A549 (cell line): ENCODE measurements around the gene TMEM250. TPM values are rescaled to one million over a fixed set of nuclear protein-coding genes. Genes with fewer than 3 reads are reported as not detected.

Experiments used
- ATAC-seq, 2 experiments: fragments of 200-7000 bp in 1 of 2; fragments of >200 bp in 1 of 2; cut with Nextera tagmentation in 1 of 2; cut with Tn5 transposase in 1 of 2; 3 replicates each; pipeline versions ENCODE4 v1.8.0 to v1.9.1; 2018 to 2020; ENCODE audit warnings: mild to moderate bottlenecking in 1 of 2, moderate library complexity in 1 of 2
- CTCF ChIA-PET: fragments of 300-600 bp; sonication (Branson Sonifier 250); formaldehyde crosslinking; extraction: SDS; loops from one replicate; lab custom pipeline; 2021; ENCODE audit warnings: antibody characterized with exemption, inconsistent platforms; lab: Yijun Ruan, JAX
- POLR2A ChIA-PET: fragments of 350-600 bp; formaldehyde crosslinking; extraction: SDS; loops from one replicate; lab custom pipeline; 2021; ENCODE audit warnings: antibody characterized with exemption, inconsistent platforms; lab: Yijun Ruan, JAX
- DNase-seq, 2 experiments: peaks; one replicate each; pipeline versions ENCODE4 v3.0.0 to v3.0.0-alpha.2; 2011 to 2016; ENCODE audit warnings: low read depth in 1 of 2, low spot score in 1 of 2
- FAIRE-seq: peaks from 2 replicates; lab custom pipeline; 2011; peaks lifted over from hg19 to GRCh38; lab: Jason Lieb, UNC
- H3K27ac ChIP-seq, 2 experiments: fragments of >200 bp; sonication (Bioruptor Twin); formaldehyde crosslinking; 3 replicates each; pipeline ENCODE4 v1.5.1; 2016 to 2017
- H3K4me1 ChIP-seq: fragments of >200 bp; sonication (Bioruptor Twin); formaldehyde crosslinking; 3 replicates; pipeline ENCODE4 v1.6.1; 2016
- H3K4me2 ChIP-seq: fragments of >200 bp; sonication (Bioruptor Twin); formaldehyde crosslinking; 3 replicates; pipeline ENCODE4 v1.6.1; 2016
- H3K4me3 ChIP-seq: fragments of >200 bp; sonication (Bioruptor Twin); formaldehyde crosslinking; 3 replicates; pipeline ENCODE4 v1.5.1; 2016
- H3K9me3 ChIP-seq: fragments of >200 bp; sonication (Bioruptor Twin); formaldehyde crosslinking; 3 replicates; pipeline ENCODE4 v1.6.1; 2016
- CBX2 ChIP-seq: fragments of 200-600 bp; sonication (generic); IDR thresholded peaks from 2 replicates; pipeline ENCODE4 v1.6.1; 2016; ENCODE audit warnings: low read depth, mild to moderate bottlenecking, borderline replicate concordance
- CBX8 ChIP-seq: fragments of 200-600 bp; sonication (generic); IDR thresholded peaks from 2 replicates; pipeline ENCODE4 v1.6.1; 2016
- EHF ChIP-seq: fragments of 250-450 bp; sonication (Bioruptor Pico); IDR thresholded peaks from 2 replicates; pipeline ENCODE4 v1.5.0; 2020; ENCODE audit warnings: mild to moderate bottlenecking
- FOSB ChIP-seq: fragments of 250-450 bp; sonication (Bioruptor Pico); IDR thresholded peaks from 2 replicates; pipeline ENCODE4 v1.5.0; 2020; ENCODE audit warnings: mild to moderate bottlenecking, moderate library complexity
- FOSL2 ChIP-seq, 2 experiments: fragments of 450-650 bp in 1 of 2; fragments of >200 bp in 1 of 2; sonication (Bioruptor Twin) in 1 of 2; formaldehyde crosslinking; IDR thresholded peaks; 2 replicates each; pipeline versions ENCODE4 v1.5.0 to v1.6.1; 2016 to 2020; ENCODE audit warnings: mild to moderate bottlenecking in 1 of 2, moderate library complexity in 1 of 2
- FOXS1 ChIP-seq: fragments of 250-450 bp; sonication (Bioruptor Pico); IDR thresholded peaks from 2 replicates; pipeline ENCODE4 v1.5.0; 2020; ENCODE audit warnings: mild to moderate bottlenecking, moderate library complexity
- GATA3 ChIP-seq: IDR thresholded peaks from 2 replicates; pipeline ENCODE4 v1.6.1; 2012; ENCODE audit warnings: borderline replicate concordance
- HEYL ChIP-seq: fragments of 250-450 bp; sonication (Bioruptor Pico); IDR thresholded peaks from 2 replicates; pipeline ENCODE4 v1.8.0; 2021; ENCODE audit warnings: mild to moderate bottlenecking, moderate library complexity
- HOXB5 ChIP-seq: fragments of 250-450 bp; sonication (Bioruptor Pico); IDR thresholded peaks from 2 replicates; pipeline ENCODE4 v1.5.0; 2020; ENCODE audit warnings: mild to moderate bottlenecking, moderate library complexity
- JUN ChIP-seq, 2 experiments: fragments of >200 bp; sonication (Bioruptor Twin); formaldehyde crosslinking; IDR thresholded peaks; 2 replicates in 1 of 2; 3 replicates in 1 of 2; pipeline ENCODE4 v1.6.1; 2016 to 2017
- NPAS2 ChIP-seq: fragments of 250-450 bp; sonication (Bioruptor Pico); IDR thresholded peaks from 2 replicates; pipeline ENCODE4 v1.8.0; 2022; ENCODE audit warnings: mild to moderate bottlenecking, moderate library complexity, borderline replicate concordance
- NR3C1 ChIP-seq: fragments of >200 bp; sonication (Bioruptor Twin); formaldehyde crosslinking; IDR thresholded peaks from 3 replicates; pipeline ENCODE4 v1.6.1; 2017
- RNF2 ChIP-seq: fragments of 200-600 bp; sonication (generic); IDR thresholded peaks from 2 replicates; pipeline ENCODE4 v1.6.1; 2016; ENCODE audit warnings: low read depth, mild to moderate bottlenecking, antibody characterized with exemption, moderate library complexity, borderline replicate concordance
- SMC3 ChIP-seq: fragments of >200 bp; sonication (Bioruptor Twin); formaldehyde crosslinking; IDR thresholded peaks from 3 replicates; pipeline ENCODE4 v1.6.1; 2018; ENCODE audit warnings: inconsistent platforms
- TFCP2L1 ChIP-seq: fragments of 250-450 bp; sonication (Bioruptor Pico); IDR thresholded peaks from 2 replicates; pipeline ENCODE4 v1.5.0; 2021; ENCODE audit warnings: mild to moderate bottlenecking
- ZC3H11A ChIP-seq: fragments of 450-650 bp; IDR thresholded peaks from 2 replicates; pipeline ENCODE4 v1.6.1; 2014; ENCODE audit warnings: antibody characterized with exemption, mild to moderate bottlenecking
- ZFP36 ChIP-seq: fragments of 450-650 bp; IDR thresholded peaks from 2 replicates; pipeline ENCODE4 v1.6.1; 2014; ENCODE audit warnings: borderline replicate concordance; ENCODE audit not compliant: partially characterized antibody
- ZNF302 ChIP-seq: fragments of 250-450 bp; sonication (Bioruptor Pico); IDR thresholded peaks from 2 replicates; pipeline ENCODE4 v1.9.0; 2021; ENCODE audit warnings: inconsistent platforms, mild to moderate bottlenecking, moderate library complexity
- ZSCAN20 ChIP-seq: fragments of 250-450 bp; sonication (Bioruptor Pico); IDR thresholded peaks from 2 replicates; pipeline ENCODE4 v1.8.0; 2022; ENCODE audit warnings: mild to moderate bottlenecking, moderate library complexity
- WGBS: methylation state at CpG from one replicate; pipeline ENCODE4 v1.1.6; 2017; ENCODE audit errors: missing lambda C conversion rate; 5-methylcytosine and 5-hydroxymethylcytosine counted together
- polyA plus RNA-seq, 4 experiments: library from polyadenylated mRNA; depleted of rRNA in 3 of 4; stranded (reverse); fragments of >200 nt; fragmentation: RNase III in 1 of 4; extraction: RNeasy Plus Mini Kit Qiagen cat#74134 plus additional on column Dnase treatment in 1 of 4; gene quantifications; 2 replicates in 3 of 4; 3 replicates in 1 of 4; pipeline ENCODE4 v1.2.3, GENCODE V29; 2011 to 2017
- TF ChIP-seq, protein P1 (sequence below): fragments of 450-650 bp; IDR thresholded peaks from 2 replicates; pipeline ENCODE4 v1.6.1; 2014; ENCODE audit warnings: antibody characterized with exemption
- TF ChIP-seq, protein P2 (sequence below): IDR thresholded peaks from 2 replicates; pipeline ENCODE4 v1.6.1; 2012
- TF ChIP-seq, protein P3 (sequence below): IDR thresholded peaks from 2 replicates; pipeline ENCODE4 v1.6.1; 2012
- TF ChIP-seq, protein P4 (sequence below): fragments of >200 bp; sonication (Bioruptor Twin); formaldehyde crosslinking; IDR thresholded peaks from 2 replicates; pipeline ENCODE4 v1.6.1; 2016
- TF ChIP-seq, protein P5 (sequence below): fragments of >200 bp; sonication (Bioruptor Twin); formaldehyde crosslinking; IDR thresholded peaks from 3 replicates; pipeline ENCODE4 v1.5.1; 2016
- TF ChIP-seq, protein P6 (sequence below): fragments of 250-450 bp; sonication (Bioruptor Pico); IDR thresholded peaks from 2 replicates; pipeline ENCODE4 v1.5.0; 2021; ENCODE audit warnings: mild to moderate bottlenecking, moderate library complexity, borderline replicate concordance

The TMEM250 gene
- polyA plus RNA-seq, 2 of the 4 experiments (the other 2 are of a cell fraction), result 13.0 to 35.2 TPM

DNA sequence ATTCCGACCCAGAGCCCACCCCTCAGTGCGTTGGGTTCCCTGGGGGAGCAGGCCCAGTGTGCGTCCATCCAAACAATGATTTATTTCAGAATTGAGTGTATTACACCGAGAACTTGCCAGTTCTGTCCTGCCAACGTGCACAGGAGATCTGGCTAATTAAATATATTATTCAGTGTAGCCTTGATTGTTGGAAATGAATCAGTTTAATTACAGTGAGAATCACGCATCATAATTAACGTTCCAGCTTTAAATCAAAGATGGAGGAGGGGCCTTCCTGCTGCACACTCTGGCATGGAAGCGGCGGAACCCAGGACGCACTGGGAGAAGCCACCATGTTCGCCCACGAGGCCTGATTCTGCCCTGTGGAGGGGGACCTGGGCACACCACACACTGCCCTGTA, 30.7 kb upstream of the TMEM250 start:
- no peak overlapping the region for H3K4me2 ChIP-seq
- FAIRE-seq, result no peak
- TF ChIP-seq, protein P1, sequence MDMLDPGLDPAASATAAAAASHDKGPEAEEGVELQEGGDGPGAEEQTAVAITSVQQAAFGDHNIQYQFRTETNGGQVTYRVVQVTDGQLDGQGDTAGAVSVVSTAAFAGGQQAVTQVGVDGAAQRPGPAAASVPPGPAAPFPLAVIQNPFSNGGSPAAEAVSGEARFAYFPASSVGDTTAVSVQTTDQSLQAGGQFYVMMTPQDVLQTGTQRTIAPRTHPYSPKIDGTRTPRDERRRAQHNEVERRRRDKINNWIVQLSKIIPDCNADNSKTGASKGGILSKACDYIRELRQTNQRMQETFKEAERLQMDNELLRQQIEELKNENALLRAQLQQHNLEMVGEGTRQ, result no peak
- TF ChIP-seq, all 56 proteins: peak for 0
- ATAC-seq (no peak), DNase-seq (no peak)
- Histone ChIP-seq H3K4me1 (no peaks in the 10 kb centered on the region), H3K9me3 (no peaks in the 10 kb centered on the region), H3K27ac (no peak overlapping the region), H3K4me3 (no peak overlapping the region)
- CTCF ChIA-PET, result interaction anchor here (1.0 to 1.1 kb wide), 2 partner anchors 11 to 21 kb away, joined by 4 read pairs; no protein-coding TSS in a partner anchor
- POLR2A ChIA-PET, result no interaction called here
- 83% methylated on average over 11 of the region's 12 CpGs for WGBS

DNA sequence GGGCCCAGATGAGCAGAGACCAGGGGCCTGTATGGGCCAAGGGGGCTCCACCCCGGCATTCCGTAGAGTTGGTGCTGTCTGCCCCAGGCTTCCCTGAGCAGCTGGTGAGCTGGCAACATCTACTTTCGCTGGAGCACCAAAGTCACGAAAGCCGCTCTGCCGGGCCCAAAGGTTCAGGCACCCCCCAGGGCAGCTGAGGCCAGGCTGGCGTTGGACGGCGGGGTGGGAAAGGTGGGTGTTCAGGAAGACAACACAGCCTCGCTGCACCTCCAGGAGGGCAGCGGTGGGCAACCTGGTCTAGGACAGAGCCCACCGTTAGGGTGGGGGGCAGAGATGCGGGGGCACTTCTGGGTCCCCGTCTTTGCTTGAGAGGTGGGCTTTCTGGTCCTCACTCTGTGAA, 30.1 kb upstream of the TMEM250 start:
- ChIA-PET CTCF (no interaction called here), POLR2A (no interaction called here)
- no peak overlapping the region for H3K27ac ChIP-seq
- no peak overlapping the region for H3K4me2 ChIP-seq
- ATAC-seq (no peak), FAIRE-seq (no peak), DNase-seq (no peak)
- no peaks in the 10 kb centered on the region for H3K9me3 ChIP-seq
- 84% methylated on average over 10 of the region's 14 CpGs for WGBS
- TF ChIP-seq, protein P2, sequence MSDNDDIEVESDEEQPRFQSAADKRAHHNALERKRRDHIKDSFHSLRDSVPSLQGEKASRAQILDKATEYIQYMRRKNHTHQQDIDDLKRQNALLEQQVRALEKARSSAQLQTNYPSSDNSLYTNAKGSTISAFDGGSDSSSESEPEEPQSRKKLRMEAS, result no peak
- TF ChIP-seq HOXB5, result no peak
- no peak for TF ChIP-seq SMC3
- TF ChIP-seq ZC3H11A, result no peak
- TF ChIP-seq FOSB (CRISPR knock-in tag), result no peak
- no peak for TF ChIP-seq ZFP36
- TF ChIP-seq, protein P3, sequence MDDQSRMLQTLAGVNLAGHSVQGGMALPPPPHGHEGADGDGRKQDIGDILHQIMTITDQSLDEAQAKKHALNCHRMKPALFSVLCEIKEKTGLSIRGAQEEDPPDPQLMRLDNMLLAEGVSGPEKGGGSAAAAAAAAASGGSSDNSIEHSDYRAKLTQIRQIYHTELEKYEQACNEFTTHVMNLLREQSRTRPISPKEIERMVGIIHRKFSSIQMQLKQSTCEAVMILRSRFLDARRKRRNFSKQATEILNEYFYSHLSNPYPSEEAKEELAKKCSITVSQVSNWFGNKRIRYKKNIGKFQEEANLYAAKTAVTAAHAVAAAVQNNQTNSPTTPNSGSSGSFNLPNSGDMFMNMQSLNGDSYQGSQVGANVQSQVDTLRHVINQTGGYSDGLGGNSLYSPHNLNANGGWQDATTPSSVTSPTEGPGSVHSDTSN, result no peak
- TF ChIP-seq, protein P4, sequence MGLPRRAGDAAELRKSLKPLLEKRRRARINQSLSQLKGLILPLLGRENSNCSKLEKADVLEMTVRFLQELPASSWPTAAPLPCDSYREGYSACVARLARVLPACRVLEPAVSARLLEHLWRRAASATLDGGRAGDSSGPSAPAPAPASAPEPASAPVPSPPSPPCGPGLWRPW, result no peak
- no peak for TF ChIP-seq JUN (IDR thresholded peaks at IDR 0.05)
- TF ChIP-seq EHF (CRISPR knock-in tag), result no peak
- TF ChIP-seq, protein P1, result no peak
- no peak for TF ChIP-seq RNF2
- TF ChIP-seq CBX8, result no peak
- TF ChIP-seq, protein P5, sequence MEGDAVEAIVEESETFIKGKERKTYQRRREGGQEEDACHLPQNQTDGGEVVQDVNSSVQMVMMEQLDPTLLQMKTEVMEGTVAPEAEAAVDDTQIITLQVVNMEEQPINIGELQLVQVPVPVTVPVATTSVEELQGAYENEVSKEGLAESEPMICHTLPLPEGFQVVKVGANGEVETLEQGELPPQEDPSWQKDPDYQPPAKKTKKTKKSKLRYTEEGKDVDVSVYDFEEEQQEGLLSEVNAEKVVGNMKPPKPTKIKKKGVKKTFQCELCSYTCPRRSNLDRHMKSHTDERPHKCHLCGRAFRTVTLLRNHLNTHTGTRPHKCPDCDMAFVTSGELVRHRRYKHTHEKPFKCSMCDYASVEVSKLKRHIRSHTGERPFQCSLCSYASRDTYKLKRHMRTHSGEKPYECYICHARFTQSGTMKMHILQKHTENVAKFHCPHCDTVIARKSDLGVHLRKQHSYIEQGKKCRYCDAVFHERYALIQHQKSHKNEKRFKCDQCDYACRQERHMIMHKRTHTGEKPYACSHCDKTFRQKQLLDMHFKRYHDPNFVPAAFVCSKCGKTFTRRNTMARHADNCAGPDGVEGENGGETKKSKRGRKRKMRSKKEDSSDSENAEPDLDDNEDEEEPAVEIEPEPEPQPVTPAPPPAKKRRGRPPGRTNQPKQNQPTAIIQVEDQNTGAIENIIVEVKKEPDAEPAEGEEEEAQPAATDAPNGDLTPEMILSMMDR, result no peak
- TF ChIP-seq ZSCAN20, result no peak
- H3K4me3 ChIP-seq, result no peak overlapping the region
- H3K4me1 ChIP-seq, result no peaks in the 10 kb centered on the region

DNA sequence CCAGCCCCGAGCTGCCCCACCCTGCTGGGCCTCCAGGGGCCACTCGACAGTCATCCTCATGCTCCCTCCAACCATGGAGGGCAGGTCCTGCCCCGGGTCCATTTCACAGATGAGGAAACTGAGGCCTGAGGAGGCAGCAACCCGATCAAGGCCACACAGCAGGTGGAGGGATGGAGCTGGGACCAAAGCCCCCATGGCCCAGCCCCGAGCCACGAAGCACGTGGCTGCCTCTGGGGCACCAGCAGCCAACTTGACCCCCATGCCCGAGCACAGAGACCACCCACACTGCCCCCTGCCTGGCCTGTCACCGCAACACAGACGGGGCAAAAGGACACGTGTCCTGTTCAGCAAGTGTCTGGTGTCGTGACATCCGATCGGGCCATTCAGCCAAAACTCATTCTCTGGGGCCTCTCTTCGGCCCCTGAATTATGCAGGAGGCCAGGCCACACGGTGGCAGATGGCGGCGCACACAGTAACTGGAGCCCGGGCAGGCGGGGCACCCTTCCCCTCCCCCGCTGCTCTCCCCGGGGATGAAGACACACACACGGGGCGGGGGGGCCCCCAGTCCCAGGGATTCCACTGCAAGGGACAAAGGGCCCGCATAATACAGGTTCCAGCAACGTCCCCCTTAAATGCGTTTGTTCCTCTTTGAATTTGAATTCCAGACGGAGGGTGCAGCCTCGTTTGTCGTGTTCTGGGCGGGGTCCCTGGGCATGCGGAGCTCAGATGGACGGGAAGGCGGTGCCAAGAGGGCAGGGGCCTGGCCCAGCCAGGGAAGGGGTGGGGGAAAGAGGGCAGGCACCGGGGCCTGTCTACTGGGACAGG, 29.4 kb upstream of the TMEM250 start:
- Histone ChIP-seq H3K4me2 (no peak overlapping the region), H3K9me3 (no peaks in the 10 kb centered on the region), H3K27ac (no peak overlapping the region), H3K4me1 (no peaks in the 10 kb centered on the region), H3K4me3 (no peak overlapping the region)
- 52% methylated on average over 30 of the region's 35 CpGs for WGBS
- FAIRE-seq, result no peak
- no peak for ATAC-seq
- CTCF ChIA-PET, result interaction anchor here (0.7 to 3.8 kb wide), 4 partner anchors 15 to 180 kb away, joined by 3 to 13 read pairs (median 4); no protein-coding TSS in a partner anchor
- POLR2A ChIA-PET, result no interaction called here
- DNase-seq, result no peak
- no peak for TF ChIP-seq NR3C1
- no peak for TF ChIP-seq GATA3
- no peak for TF ChIP-seq CBX2
- TF ChIP-seq ZNF302 (CRISPR knock-in tag), result no peak
- TF ChIP-seq FOXS1 (CRISPR knock-in tag), result no peak
- TF ChIP-seq TFCP2L1 (CRISPR knock-in tag), result no peak
- no peak for TF ChIP-seq ZSCAN20
- TF ChIP-seq, protein P6, sequence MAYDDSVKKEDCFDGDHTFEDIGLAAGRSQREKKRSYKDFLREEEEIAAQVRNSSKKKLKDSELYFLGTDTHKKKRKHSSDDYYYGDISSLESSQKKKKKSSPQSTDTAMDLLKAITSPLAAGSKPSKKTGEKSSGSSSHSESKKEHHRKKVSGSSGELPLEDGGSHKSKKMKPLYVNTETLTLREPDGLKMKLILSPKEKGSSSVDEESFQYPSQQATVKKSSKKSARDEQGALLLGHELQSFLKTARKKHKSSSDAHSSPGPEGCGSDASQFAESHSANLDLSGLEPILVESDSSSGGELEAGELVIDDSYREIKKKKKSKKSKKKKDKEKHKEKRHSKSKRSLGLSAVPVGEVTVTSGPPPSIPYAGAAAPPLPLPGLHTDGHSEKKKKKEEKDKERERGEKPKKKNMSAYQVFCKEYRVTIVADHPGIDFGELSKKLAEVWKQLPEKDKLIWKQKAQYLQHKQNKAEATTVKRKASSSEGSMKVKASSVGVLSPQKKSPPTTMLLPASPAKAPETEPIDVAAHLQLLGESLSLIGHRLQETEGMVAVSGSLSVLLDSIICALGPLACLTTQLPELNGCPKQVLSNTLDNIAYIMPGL (CRISPR knock-in tag), result no peak
- no peak for TF ChIP-seq HEYL (CRISPR knock-in tag)
- no peak for TF ChIP-seq NPAS2 (CRISPR knock-in tag)
- no peak for TF ChIP-seq EHF (CRISPR knock-in tag)
- TF ChIP-seq, protein P3, result no peak
- TF ChIP-seq FOSL2 (IDR thresholded peaks at IDR 0.05), result no peak
- TF ChIP-seq FOSL2 (CRISPR knock-in tag; IDR thresholded peaks at IDR 0.05), result no peak
